ENCODE data around the gene KCNQ1OT1.

Gene KCNQ1OT1

GRCh38 chr11:2701230-2701629 is 1.4 kb upstream of the KCNQ1OT1 start:
- no peak for DNase-seq

DNA sequence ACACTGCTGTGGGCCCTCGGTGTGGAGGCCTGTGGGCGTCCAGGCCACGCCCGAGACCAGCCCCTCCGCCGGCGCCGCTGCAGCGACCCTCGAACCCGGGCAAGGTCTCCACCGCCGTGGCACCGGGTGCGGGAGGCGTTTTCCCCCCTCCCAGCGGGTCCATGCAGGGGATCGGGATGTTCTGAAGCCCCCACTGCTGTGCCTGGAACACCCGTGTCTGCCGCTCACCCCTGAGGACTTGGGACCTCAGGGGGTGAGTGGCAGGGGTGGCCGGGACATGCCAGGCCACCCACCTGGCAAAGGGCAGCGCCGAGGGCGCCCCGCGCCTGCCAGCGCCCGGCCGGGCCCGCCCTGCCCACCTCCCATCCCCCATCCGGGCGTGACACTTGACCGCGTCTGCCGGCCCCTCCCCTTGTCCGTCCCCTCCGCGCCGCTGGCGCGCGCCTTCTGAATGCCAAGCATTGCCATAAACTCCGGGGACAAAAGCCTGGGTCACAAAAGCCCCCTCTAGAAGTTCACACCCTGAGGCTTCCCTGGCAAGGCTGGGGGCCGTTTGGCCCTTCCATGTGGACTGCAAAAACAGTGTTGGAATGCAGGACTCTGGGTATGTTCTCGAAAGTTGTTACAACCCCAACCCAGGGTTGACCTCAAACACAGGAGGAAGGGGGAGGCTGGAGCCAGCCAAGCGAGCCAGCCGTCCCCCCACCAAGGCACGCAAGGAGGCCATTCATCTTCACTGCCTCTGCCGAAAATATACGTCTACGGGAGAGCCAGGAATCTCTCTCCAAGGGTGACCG is 819 bp upstream of the KCNQ1OT1 start:
- peak; percentile 36 for DNase-seq

GRCh38 chr11:2699185-2699530 is 636 bp downstream of the KCNQ1OT1 start:
- DNase-seq: no peak

- DNase-seq: no peak
Measured at GRCh38 chr11:2698386-2699184, 1.2 kb downstream of the KCNQ1OT1 start.

- no peak for DNase-seq
Measured at GRCh38 chr11:2697866-2698265, 1.9 kb downstream of the KCNQ1OT1 start.

DNA sequence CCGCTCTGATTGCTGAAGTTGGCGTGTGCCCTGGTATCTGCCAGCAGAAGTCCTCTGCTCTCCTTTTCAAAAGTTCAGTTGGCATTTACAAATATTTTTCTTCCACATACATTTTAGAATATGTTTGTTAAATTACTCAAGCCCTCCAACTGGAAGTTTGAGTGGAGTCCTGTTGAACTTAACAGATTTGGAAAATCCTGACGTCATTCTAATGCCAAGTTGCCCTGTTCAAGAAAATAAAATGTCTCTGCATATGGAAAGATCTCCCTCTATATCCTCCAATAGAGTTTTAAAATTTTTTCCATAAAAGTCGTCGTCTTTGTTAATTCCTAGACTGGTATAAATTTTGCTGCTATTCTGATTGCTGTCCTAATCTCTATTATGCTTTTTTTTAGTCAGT is 3.3 kb downstream of the KCNQ1OT1 start:
- no peak for DNase-seq

DNA sequence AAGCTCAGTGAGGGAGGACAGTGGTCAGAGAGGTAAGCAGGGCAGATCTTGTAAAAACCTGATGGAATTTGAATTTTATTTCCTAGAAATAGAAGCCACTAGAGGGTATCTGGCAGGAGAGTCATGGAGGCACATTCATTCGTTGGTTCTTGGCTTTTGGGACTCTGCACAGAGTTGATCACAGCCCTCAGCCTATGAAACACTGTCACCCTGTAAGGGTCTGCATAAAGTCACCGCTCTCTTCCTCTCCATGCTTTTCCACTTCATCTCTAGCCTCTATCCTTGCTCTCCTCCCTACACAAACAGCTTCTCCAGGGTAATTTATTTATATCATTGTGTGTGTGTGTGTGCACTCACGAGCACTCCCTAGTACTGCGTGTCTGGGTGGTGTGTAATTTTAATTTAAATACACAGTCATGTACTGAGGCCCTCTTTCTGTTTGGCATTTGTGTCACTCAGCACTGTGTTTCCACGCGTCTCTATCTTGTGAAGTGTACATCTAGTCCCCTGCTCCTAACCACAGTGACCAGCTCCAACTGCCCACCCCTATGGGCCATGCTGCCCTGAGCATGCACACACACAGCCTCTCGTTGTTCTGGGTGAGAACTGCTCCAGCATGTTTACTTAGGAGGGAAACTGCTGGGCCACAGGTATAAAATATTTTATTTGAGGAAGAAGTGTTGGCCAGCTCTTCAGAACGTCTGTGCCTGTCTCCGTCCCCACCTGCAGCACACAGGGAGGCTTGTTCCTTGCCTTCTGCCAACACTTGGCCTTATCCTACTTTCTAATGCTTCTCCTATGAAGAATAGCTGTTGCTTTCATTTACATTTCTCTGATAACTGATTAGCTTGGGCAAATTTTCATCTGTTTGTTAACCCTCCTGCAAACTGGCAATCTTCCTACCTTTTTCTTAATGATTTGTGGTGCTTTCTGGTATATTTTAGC is 4.5 kb downstream of the KCNQ1OT1 start:
- no peak for DNase-seq

DNA sequence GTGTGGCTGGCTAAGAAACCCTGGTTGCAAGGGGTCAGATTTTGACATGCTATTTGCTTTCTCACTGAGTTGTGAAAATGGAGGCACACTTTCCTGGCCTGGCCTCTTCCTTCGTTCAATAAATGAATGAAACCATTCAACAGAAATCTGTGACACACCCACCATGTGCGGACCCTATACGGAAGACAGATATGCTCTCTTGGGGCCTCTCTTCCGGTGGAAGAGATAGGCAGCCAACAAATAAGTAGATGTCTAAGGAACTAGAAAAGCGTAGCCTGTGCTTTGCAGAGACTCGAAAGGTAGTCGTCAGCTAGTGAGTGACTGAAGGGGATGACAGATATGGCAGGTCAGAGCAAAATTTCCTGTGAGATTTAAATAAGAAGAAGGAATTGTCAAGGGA is 5.3 kb downstream of the KCNQ1OT1 start:
- no peak for DNase-seq

DNA sequence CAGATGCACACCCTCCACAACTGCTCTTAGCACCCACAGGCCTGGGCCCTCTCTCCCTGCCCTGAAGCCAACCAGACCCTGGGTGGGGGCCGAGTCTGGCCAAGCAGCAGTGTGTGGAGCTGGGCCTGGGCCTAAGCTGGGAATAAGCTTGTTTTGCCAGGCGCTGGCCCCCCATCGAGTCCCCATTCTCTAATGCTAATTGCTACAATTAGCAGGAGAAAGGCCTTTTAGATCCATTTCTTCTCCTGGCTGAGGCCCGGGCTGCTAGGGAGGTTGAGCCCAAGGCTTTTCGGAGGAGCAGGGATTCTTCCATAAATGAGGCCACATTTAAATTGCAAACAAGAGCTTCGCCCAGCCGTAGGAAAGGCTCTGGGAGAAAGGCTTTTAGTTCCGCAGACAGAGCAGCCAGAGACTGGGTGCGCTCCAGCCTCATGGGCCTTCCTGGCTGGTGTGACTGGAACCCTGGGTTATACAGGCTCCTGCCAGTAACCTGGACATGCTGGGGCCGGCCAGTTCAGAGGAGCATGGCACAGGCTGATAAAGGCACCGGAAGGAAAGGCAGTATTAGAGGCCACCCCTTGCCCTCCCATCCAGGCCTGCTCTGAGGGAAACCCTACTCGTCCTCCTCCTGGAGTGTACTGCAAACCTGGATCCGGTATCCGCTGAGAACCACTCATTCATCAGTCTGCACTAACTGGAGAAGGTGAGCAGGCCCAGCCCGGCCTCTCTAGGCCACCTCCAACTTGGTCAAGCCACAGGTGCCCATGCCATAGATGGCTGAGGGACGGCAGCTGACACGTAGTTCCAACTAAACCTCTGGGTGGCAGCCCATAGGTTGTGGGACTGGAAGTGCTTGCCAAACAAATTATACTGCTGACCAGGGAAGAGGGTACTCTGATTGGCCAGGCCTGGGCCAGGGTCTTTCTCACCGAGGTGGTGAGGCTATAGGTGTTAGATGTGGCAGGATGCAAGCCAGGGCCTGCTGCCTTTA is 6.2 kb downstream of the KCNQ1OT1 start:
- DNase-seq: peak; percentile 53

- DNase-seq: no peak
Measured at GRCh38 chr11:2691991-2692875, 7.6 kb downstream of the KCNQ1OT1 start.

- DNase-seq: no peak
Measured at GRCh38 chr11:2691355-2691761, 8.4 kb downstream of the KCNQ1OT1 start.

DNA sequence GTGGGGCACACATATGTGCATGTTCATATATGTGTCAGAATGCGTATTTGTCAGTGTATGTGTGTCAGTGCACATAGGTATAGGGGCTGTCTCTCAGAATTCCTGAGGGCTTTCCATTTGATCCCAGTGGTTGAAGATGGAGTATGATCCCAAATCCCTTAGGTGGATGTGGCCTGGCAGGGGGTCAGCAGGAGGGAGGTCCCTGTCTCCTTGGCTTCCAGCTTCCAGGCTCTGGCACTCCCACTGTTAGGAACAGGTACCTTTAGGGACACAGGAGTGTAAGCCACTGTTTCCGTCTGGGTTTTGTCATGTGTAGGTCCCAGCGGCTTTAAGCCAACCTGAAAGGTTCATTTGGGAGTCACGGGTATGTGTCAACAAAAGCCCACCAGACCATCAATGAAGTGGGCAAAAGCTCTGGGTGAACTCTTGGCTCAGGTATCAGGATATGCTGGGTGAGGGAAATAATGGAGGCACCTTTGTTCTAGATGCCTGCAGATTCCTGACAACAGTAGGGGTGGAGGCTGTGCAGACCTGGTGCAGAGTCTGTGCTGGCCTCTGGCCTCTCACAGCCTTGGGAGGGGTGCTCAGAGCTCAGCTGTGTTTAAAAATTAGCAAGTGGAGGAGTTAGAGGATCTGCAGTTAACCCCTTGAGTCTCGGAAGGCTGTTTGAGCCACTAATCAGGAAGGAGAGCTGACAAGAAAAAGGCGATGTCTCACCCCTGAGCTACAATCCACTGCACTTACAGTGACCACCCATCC is 9.0 kb downstream of the KCNQ1OT1 start:
- no peak for DNase-seq

DNA sequence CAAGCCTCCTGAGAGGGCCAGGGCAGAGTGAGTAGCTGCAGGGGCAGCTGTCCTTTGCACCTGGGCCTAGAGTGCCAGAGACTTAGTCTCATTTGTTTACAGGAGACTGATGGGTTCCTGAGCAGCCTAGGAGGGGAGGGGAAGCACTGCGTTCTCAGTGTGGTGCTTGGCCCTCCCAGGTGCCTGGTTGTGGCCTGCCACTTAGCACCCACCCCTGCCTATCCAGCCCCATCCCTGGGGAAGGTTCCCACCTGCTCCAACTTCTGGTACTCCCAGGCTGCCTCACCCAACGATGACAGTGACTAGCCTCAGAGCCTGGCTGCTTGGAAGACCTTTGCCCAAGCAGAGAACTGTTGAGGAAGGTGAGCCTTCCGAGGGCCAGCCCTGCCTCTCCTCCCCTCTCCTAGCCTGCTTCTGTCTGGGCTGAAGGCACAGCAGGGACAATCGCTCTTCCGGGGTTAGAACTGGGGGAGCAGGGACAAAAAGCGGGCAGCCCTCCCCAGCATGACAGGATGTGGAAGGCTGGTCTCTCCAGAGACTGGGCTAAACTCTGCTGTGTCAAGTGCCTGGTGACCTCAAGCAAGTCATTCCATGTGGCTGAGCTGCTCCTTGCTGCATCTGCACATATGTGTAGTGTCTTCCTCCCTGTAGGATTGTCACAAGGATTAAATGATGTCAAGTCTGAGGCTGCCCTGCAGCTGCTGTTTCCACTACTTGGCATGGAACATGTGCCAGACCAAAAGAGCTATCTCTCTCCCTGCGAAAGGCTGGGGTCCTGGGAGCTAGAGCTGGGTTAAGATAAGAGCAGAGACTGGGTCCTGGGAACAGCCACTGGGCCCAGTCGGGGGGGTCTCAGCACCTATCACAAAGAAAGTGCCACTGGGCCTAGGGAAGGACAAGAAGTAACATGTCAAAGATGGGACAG is 9.9 kb downstream of the KCNQ1OT1 start:
- no peak for DNase-seq

DNA sequence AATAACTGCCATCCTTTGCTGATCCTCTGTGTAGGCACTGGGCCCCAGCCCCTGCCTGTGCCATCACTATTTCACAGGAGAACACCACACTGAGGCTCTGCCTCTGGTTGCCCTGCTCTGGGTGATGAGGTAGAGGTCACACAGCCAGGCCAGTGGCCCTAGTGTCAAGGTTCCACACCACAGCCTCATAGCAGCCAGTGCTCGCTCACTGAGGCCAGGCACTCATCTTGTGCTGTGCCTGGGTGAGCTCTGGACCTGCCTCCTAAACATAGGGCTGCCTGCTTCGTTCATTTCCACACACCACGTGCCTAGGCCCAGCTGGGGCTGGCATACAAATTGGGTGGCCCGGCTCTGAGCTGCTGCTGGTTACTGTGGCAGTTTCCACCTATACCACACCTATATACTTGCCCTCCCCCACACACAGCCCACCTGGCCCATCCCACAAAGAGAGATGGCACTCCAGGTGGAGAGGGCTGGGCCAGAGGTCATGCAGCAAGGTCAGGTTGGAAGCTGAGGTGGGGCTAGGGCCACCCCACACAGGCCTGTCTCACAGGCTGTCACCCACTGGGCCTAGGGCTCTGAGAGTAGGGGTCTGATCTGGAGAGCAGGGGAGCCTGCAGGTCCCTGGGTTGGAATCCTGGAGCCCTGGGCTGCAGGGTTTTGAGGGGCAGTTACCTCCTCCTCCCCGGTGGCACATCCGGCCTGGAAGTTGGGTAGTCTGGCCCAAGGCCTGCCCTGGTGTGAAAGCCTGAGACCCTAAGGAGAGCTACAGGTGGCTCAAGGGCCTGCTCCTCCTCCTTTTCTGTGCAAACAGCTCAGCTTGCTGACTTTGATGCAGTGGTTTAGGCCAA is 11.2 kb downstream of the KCNQ1OT1 start:
- DNase-seq: no peak

GRCh38 chr11:2687782-2688191 is 12.0 kb downstream of the KCNQ1OT1 start:
- no peak for DNase-seq

DNA sequence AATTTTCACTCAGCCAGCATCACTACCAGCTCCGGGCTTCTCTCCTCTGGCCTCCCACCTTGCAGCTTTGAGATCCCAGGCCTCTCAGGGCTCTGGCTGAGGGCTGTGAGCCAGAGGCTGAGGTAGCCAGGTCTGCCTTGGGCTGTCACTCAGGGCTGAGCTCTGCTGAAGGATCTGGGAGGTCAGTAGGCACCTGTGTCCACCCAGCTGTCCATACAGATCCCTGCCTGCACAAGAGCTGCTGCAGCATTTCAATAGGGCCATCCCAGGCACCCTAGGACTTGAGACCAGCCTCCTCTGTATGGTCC is 12.6 kb downstream of the KCNQ1OT1 start:
- DNase-seq: no peak

DNA sequence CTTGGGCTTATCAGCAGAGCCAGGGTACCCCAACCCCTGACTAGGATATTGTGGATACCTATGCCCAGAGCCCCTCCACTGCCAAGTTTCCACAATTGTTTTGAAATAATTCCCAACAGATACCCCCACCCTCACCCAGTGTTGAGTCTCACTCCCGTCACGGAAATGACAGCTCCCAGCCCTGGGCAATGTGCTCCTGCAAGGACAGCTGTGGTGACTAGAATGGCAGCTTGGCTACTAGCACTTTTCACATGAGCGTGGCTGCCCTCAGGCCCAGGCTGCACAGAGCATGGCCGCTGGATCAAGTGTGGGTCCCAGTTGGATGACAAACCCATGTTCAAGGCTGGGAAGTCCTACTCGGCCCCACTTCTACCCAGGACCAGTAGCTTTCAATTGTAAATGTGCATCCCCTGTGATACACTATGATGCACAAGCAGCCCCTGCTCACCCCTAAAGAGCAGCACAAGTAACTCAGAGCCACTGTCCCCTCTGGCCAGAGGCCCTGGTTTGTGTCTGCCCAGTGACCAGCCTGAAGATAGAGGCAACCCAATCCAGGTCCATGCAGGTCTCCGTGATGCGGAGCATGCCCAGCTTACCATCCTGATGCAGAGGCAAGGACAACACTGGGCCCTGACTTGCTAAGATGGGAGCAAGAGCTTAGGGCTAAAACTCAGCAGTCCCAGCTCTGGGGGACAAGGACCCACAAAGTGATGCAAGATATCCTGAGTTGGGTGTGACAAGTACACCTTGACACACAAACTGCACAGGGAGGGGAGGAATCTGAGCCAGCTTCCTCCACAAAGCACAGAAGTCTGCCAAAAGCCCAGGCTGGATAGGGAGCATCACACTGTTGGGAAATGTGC is 13.2 kb downstream of the KCNQ1OT1 start:
- no peak for DNase-seq

Measured in midbrain (tissue), 1 donor.